ENCODE data around the gene MRPL2.

MRPL2 gene

GRCh38 chr6:43059168-43060033, at the start of gene MRPL2, which contains the start of gene KLC4:
MRPL2 (minus strand) TSS chr6:43059434; CDS start chr6:43059381, 53 bp downstream.
KLC4 (plus strand) TSS chr6:43059631; CDS start chr6:43061336, 1,705 bp downstream.
- DNase-seq: peak; percentile 97

DNA sequence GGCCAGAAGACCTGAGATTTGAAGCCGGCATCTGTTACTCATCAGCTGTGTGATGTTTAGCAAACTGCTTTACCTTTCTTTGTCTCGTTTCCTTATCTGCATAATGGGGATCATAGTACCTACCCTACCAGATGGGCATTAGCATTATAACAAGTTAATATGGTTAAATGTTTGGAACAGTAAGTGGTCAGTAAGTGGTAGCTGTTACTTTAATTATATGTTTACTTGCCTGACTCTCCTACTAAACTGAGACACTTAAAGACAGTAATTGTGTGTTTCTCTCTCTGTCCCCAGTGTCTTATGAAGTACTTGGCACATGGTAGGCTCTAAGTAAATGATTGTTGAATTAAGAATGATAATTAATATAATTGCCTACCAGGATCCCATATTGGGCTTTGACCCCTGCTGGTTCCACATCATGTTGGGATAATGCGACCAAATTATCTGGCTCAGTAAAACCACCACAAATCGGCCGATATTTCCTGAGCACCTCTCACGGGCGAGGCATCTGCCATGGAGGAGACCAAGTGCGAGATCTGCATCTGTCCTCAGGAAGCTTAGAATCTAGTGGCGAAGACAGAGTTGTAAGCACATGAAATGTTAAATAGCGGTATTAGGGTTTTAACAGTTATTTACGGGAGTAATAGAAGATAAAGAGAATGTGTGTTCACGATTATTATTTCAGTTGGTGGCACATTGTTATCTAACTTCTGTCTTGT, 48.3 kb upstream of the MRPL2 start:
- no peak for DNase-seq

- DNase-seq: no peak
Measured at GRCh38 chr6:43105538-43106222, 46.4 kb upstream of the MRPL2 start.

DNA sequence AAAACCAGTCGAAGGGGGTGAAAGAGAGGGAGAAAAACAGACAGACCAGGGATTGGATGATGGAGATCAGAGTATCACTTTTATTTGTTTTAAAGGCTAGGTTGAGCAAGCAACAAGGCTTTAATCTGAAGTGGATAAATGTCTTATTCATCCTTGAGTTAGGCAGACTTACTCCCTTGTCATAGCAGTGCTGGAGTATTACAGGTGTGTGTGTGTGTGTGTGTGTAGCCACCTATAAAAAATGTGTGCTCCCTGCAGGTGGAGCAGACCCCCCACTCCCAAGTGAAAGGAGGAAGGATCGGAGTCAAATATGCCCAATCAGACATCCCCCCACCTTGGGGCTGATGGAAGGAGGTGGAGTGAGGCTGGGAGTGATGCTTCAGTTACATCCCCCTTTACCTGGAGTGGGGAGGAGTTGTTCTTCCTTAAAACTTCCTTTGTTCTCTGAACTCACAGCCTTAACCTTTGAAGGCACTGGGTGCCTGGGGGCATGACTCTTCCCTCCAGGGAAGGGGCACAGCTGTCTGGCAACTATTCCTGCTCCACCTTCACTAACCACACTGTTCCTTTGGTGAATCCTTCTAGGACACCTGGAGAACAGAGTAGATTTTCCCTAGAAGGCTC, 44.1 kb upstream of the MRPL2 start:
- no peak for DNase-seq

- no peak for DNase-seq
Measured at GRCh38 chr6:43101497-43101896, 42.3 kb upstream of the MRPL2 start.

GRCh38 chr6:43097502-43097901, 38.3 kb upstream of the MRPL2 start:
- DNase-seq: no peak

DNA sequence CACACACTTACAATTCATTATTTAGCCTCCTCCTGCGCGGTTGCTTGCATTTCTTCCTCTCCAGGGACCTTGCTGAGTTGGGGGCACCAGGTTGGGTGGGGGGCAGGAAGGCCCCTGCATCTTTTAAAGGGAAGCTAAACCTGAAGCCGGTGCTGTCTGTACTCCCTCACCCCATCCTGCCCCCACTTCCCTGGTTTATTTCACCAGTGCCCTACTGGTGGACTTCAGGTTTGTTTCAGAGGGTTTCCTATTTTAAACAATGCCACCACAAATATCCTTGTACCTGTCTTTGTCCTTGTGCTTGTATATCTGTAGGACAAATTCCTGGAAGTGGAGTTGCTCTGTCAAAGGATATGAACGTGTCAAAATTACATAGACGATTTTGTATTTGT, 37.9 kb upstream of the MRPL2 start:
- DNase-seq: no peak

GRCh38 chr6:43096451-43097097, 37.3 kb upstream of the MRPL2 start:
- no peak for DNase-seq

DNA sequence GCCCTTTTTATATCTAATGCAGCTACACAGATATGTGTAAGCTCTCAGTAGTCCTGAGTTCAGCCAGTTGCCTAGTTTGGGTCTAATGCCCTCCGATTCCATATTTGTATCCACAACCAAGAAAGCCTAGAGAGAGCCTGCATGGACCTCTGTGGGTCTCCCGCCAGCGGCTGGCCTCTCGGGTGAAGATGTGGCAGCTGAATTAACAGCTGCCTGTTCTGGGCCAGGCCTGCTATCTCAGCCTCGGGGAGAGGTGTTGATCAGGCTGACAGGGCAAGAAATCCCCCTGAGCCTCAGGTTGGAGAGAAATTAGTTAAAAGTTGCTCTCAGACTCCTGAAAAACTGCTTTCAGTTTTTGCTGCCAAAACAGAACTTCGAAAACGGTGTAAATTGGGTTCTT, 36.7 kb upstream of the MRPL2 start:
- no peak for DNase-seq

- DNase-seq: no peak
Measured at GRCh38 chr6:43093436-43094289, 34.4 kb upstream of the MRPL2 start.

GRCh38 chr6:43092635-43093034, 33.4 kb upstream of the MRPL2 start:
- no peak for DNase-seq

DNA sequence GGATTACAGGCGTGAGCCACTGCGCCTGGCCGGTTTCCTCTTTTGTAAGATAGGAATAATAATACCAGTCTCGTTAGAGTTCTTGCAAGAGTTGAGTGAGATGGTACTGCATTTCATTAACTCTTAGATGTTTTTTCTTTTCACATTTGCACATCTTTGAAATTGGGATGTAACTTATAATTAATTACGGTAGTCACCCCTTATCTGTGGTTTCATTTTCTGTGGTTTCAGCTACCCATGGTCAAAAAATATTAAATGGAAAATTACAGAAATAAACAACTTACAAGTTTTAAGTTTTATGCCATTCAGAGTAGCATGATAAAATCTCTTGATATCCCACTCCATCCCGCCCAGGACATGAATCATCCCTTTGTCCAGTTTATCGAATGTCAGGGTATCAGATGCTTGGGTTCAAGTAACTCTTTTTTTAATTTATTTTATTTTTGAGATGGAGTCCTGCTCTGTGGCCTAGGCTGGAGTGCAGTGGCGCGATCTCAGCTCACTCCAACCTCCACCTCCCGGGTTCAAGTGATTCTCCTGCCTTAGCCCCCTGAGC, 32.3 kb upstream of the MRPL2 start:
- DNase-seq: no peak

DNA sequence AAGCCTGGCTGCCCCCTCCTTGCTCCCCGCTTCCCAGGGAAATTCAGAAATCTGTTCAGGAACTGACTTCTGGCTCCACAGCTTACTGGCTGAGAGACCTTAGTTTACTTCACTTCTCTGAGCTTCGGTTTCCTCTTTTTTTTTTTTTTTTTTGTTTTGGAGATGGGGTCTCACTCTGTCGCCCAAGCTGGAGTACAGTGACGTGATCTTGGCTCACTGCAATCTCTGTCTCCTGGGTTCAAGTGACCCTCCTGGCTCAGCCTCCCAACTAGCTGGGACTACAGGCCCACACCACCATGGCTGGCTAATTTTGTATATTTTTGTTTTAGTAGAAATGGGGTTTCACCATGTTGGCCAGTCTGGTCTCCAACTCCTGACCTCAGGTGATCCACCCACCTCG, 31.8 kb upstream of the MRPL2 start:
- no peak for DNase-seq

- DNase-seq: no peak
Measured at GRCh38 chr6:43090559-43090956, 31.3 kb upstream of the MRPL2 start.

DNA sequence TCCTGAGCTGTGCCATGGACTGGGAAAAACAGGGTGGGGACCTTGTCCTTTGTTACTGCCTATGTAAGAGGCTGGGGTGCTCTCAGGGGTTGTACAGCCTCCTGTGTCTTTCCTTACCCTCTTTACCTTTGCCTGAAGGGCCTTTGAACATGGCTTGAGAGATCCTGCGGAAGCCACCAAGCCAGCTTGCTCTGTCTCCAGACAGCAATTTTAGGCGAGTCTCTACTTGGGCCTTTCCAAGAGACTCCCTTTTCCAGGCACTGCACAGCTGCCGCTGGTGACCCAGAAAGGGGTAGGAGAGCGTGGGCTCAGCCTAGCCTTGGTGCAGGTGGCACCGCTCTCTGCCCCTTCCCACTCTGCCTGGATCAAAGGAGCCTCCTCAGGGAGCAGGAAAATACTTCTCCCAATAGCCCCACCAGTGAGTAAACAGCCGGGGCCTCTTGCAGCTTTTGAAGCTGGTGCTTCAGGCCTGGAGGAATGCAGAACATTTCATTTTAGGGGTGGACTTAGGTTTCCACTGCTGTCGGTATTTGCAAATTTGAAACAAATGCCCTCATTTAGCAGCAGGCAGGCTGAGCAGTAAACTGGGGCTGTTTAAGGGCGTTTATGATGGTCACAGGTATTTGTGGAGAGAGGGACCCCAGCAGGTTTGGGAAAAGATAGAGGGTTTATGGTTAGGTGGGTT, 30.8 kb upstream of the MRPL2 start:
- no peak for DNase-seq

GRCh38 chr6:43089467-43089866, 30.2 kb upstream of the MRPL2 start:
- no peak for DNase-seq

- no peak for DNase-seq
Measured at GRCh38 chr6:43088654-43089056, 29.4 kb upstream of the MRPL2 start.

GRCh38 chr6:43086022-43086658, 26.9 kb upstream of the MRPL2 start:
- no peak for DNase-seq

GRCh38 chr6:43082806-43083655, 23.8 kb upstream of the MRPL2 start:
- DNase-seq: no peak

All from activated CD8-positive, alpha-beta memory T cell treated with anti-CD3 and anti-CD28 coated beads, Interleukin-2, amount 50 U/mL, for 4 hours (primary cell).